GM19240 (cell line): ENCODE data around the gene TMEM86B.
"Not testable (repeated sequence)": the region's sequence is repeated elsewhere in the genome, so short reads cannot be mapped to it uniquely, and the experiment has no call there.

ENCODE experiments used
- DNase-seq: peaks from one replicate; pipeline ENCODE4 v3.0.0; 2011; ENCODE audit warnings: low spot score; ENCODE audit not compliant: insufficient read length

TMEM86B gene

GRCh38 chr19:55242517-55242916, 14.0 kb upstream of the TMEM86B start:
- DNase-seq: no peak

GRCh38 chr19:55241935-55242464, 13.4 kb upstream of the TMEM86B start:
- no peak for DNase-seq

- no peak for DNase-seq
Observed at GRCh38 chr19:55241143-55241934, 12.8 kb upstream of the TMEM86B start.

- DNase-seq: no peak
Observed at GRCh38 chr19:55240713-55241020, 12.1 kb upstream of the TMEM86B start.

- DNase-seq: no peak
Observed at GRCh38 chr19:55239004-55239403, 10.4 kb upstream of the TMEM86B start.

GRCh38 chr19:55238030-55238429, 9.5 kb upstream of the TMEM86B start:
- no peak for DNase-seq

GRCh38 chr19:55232986-55233385, 4.4 kb upstream of the TMEM86B start:
- DNase-seq: no peak

- DNase-seq: no peak
Observed at GRCh38 chr19:55232286-55232602, 3.7 kb upstream of the TMEM86B start.

GRCh38 chr19:55231391-55232285, 3.1 kb upstream of the TMEM86B start:
- no peak for DNase-seq

GRCh38 chr19:55230780-55231179, 2.2 kb upstream of the TMEM86B start:
- DNase-seq: no peak

GRCh38 chr19:55230329-55230728, 1.8 kb upstream of the TMEM86B start:
- no peak for DNase-seq

- no peak for DNase-seq
Observed at GRCh38 chr19:55229789-55230182, 1.2 kb upstream of the TMEM86B start.

GRCh38 chr19:55229145-55229788, 704 bp upstream of the TMEM86B start:
- DNase-seq: no peak

- DNase-seq: no peak
Observed at GRCh38 chr19:55228015-55228391, 560 bp downstream of the TMEM86B start.

- DNase-seq: no peak
Observed at GRCh38 chr19:55227241-55228014, 1.1 kb downstream of the TMEM86B start.

GRCh38 chr19:55226788-55227187, 1.8 kb downstream of the TMEM86B start:
- DNase-seq: no peak

GRCh38 chr19:55226273-55226672, 2.3 kb downstream of the TMEM86B start:
- no peak for DNase-seq

GRCh38 chr19:55225415-55225958, 3.1 kb downstream of the TMEM86B start:
- DNase-seq: no peak

GRCh38 chr19:55224679-55225414, 3.7 kb downstream of the TMEM86B start:
- not testable (repeated sequence) for DNase-seq

GRCh38 chr19:55224038-55224665, 4.4 kb downstream of the TMEM86B start:
- DNase-seq: no peak
